ENCODE measurements around the gene TOGARAM2.
"Not testable (repeated sequence)": the region's sequence is repeated elsewhere in the genome, so short reads cannot be mapped to it uniquely, and the experiment has no call there.

TOGARAM2 gene

DNA sequence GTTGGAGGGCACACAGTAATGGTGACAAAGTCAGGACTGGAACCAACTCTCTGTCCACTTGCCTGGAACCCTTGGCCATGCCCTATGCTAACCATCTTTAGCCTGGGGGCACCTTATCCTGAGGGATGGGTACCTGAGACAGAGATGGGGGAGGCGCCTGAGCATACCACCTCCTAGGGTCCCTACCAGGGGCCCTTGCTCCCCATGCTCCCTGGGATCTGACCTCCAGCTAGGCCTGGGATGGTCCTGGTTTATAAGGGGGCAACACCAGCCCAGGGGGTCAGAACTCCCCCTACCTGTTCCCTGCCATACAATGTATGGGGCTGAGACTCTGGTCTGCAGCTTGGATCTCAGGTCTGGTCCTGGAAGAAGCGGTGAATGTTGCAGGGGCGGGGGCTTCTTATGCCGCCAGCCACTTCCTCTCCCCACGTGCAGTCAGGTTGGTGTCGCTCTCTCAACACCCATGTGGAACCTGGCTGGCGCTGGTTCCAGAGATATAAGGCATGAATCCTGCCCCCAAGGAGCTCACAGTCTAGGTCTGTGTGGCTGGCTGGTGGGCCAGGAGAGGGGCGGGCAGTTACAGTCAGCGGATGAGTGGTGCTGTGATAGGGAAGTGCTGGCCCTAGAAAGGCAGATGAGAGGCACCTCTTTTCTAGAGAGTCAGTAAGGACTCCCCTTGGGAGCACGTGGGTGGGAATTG is 3.8 kb upstream of the TOGARAM2 start:
- DNase-seq, result no peak

- DNase-seq, result not testable (repeated sequence)
Measured at GRCh38 chr2:28978001-28978400, 3.1 kb upstream of the TOGARAM2 start.

- no peak for DNase-seq
Measured at GRCh38 chr2:28978606-28979005, 2.5 kb upstream of the TOGARAM2 start.

GRCh38 chr2:28979041-28979440 is 2.1 kb upstream of the TOGARAM2 start:
- DNase-seq, result no peak

- DNase-seq, result no peak
Measured at GRCh38 chr2:28979576-28980366, 1.3 kb upstream of the TOGARAM2 start.

- no peak for DNase-seq
Measured at GRCh38 chr2:28980368-28981015, 606 bp upstream of the TOGARAM2 start.

- DNase-seq, result no peak
Measured at GRCh38 chr2:28981620-28982376, 700 bp downstream of the TOGARAM2 start.

GRCh38 chr2:28982381-28982950 is 1.4 kb downstream of the TOGARAM2 start:
- no peak for DNase-seq

DNA sequence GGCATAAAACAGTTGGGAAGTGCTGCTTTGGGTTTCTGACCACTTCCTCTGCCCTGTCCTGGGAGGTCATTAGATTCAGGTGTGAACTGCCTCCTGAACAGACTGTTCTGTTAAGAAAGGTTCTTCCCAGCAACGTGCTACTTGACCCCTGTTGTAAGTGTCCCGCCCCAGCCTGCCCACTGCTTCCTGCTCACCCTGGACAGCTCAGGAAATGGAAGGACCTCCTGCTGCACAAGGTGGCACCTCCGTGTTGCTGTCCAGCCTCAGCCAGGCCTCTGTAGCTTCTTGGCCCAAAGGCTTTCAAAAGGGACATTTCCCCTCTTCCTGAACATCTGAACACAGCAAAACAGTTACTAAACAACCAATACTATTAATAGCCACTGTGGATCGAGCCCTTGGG is 5.3 kb downstream of the TOGARAM2 start:
- DNase-seq, result peak; percentile 5

DNA sequence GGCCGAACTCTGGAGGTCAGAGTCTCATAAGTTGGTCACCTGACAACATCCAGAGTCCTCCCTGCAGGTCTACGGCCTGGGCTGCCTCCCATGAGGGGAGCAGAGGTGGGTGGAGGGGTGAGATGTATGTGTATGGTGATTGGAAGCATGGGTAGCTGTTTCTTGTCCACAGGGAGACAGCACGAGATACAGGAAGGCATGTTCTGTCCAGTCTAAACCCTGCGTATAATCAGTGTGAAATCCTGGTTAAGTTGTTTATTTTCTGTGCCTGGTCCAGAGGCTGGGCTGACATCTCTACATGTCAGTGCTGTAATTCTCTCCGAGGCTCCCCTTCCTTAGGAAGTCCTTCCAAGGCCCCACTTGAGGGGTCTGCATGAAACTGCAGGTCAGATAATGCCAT is 8.9 kb downstream of the TOGARAM2 start:
- DNase-seq, result no peak

DNA sequence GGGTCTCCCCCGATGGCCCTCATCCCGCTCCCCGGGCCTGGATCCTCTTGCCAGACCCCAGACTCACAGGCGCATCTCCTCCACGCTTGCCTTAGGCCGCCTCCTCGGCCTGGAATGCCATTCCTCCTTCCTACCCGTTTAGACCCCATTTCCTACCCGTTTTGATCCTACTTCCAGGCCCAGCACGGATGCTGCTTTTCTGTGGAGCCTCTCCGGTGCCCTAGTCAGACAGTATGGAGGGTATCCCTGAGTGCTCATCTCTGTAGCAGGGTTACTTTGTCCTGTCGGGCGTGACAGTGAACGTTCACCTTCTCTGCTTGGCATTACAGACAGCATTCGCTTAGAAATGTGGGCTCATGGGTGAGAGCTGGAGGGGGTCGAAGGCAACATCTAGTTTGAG is 9.3 kb downstream of the TOGARAM2 start:
- no peak for DNase-seq

DNA sequence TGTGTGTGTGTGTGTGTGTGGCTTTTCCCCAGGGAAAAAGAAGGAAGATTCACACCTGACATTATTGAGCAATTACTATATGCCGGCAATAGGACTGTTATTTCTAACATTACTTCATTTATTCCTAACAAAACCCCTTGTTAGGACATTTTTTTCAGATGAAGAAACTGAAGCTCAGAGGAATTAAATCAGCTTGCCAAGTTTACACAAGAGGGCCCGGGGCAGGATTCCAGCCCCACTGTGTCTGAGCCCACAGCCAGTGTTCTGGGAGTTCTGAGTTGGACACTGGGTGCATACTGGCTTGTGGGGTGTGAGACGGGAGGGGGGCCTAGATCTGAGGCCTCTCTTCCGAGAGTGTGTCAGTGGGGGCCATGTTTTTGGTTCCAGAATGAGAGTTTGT is 9.9 kb downstream of the TOGARAM2 start:
- DNase-seq, result no peak

DNA sequence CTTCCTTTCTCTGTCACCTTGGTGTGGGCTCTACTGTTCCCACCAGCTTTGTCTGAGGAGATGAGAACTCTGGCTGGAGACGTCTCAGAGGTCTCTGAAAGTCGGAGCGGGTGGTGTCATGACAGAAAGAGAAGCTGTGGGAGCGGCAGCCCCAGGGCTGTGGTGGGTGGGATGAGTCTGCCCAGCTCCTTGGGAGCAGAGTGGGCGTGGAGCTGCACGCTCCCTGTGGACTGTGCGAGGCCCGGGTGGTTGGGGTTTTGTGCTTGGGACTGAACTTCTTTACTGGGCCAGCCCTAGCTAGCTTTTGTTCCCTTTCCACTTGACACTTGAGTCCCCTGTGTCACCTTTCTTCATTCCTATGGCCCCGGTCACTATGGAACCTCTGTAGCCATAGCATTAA is 10.4 kb downstream of the TOGARAM2 start:
- no peak for DNase-seq

GRCh38 chr2:28993206-28993960 is 12.3 kb downstream of the TOGARAM2 start:
- DNase-seq, result no peak

- DNase-seq, result no peak
Measured at GRCh38 chr2:28994074-28994473, 13.0 kb downstream of the TOGARAM2 start.

GRCh38 chr2:28994679-28995078 is 13.6 kb downstream of the TOGARAM2 start:
- no peak for DNase-seq

DNA sequence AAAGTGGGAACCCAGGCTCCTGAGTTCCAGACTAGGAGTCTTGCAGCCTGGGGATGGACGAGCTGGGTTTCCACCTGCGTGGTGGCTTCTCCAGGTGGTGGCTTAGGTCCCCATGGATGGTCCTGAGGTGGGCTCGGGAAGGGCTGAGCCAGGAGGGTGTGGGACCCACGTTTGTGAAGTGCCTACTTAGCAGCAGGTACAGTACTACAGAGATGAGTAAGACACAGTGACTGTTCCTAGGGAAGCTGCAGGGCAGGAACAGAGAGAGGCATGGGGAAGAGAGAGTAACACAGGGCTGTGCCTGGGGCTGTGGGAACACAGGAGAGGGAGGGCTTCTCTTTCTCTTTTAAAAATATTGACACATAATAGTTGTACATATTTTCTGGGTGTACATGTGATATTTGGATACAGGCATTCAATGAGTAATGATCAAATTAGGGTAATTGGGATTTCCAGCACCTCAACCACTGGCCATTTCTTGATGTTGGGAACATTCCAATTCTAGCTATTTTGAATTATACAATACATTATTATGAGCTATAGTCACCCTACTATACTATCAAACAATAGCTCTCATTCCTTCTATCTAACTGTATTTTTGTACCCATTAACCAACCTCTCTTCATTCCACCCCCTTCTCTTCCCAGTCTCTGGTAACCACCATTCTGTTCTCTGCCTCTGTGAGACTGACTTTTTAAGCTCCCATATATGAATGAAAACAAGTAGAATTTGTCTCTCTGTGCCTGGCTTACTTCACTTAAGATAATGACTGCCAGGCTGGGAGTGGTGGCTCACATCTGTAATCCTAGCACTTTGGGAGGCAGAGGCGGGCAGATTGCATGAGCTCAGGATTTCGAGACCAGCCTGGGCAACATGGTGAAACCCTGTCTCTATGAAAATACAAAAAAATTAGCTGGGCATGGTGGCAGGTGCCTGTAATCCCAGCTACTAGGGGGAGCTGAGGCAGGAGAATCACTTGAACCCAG is 15.0 kb downstream of the TOGARAM2 start:
- no peak for DNase-seq

DNA sequence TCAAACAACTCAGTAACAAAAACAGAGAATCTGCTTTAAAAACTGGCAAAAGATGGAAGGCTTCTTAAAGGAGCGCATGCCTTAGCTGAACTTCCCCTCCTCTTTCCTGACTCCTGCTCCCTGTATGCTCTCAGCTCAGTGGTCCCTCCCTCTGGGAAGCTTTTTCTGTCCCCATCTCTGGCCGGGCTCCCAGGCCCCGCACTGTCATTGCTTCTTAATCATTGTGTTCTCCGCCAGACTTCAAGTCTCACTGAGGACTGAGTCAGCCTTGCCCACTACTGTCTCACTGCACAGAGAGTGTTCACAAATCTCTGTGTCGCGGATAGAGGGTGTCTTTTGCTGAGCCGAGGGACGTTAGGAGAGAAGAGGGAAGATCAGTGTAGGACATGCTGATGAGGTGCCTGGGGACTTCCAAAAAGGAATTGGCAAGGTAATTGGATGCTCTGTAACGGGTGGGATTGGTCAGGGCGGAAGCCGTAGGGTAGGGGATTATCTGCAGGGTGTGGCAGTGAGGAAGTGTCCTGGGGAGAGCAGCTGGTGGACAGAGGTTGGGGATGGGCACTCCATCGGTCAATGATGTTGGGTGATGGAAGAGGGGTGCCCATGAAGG is 16.2 kb downstream of the TOGARAM2 start:
- no peak for DNase-seq

GRCh38 chr2:28997847-28998735 is 17.0 kb downstream of the TOGARAM2 start:
- no peak for DNase-seq

Data from 8988T (cell line).